GM18909 (cell line): ENCODE data around the gene ARL8B.

Experiments used
- ATAC-seq: cut with Tn5 transposase; IDR thresholded peaks from one replicate; pipeline ENCODE4 v1.9.1; 2021; ENCODE audit warnings: mild to moderate bottlenecking; ENCODE audit not compliant: unreplicated experiment, poor library complexity

Gene ARL8B

DNA sequence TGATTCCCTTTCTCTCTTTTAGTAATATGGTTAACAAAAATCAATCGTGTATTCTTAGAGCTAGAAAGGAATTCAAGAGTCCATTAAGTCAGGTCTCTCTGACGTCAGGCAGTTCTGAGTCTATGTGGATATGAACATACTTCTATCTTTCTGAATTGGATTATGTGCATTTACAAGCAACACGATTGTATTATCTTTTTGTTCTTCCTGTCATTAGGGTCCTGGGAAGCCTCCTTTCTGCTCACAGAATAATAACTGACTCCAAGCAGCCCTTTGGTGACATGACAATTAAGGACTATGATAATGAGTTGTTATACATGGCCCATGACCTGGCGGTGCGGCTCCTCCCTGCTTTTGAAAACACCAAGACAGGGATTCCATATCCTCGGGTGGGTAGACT is 79.4 kb downstream of the ARL8B start:
- ATAC-seq, result no peak

DNA sequence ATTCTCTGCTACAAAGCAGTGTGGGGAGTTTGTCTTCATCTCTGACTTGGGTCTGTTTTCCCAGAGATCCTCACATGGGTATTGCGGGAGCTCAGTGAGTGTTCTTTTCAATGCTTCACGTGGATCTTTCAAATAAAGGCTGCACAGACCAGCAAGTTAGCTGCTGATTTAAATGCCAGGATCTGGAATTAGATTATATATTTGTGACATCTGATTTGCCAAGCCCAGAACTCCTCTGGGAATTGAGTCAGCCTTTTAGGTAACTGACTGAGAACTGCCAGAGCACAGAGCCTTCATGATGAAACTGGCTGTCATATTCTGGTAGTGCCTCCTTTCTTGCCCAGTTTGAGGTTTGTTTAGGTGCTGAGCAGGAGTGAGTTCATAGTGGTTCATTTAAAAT is 80.1 kb downstream of the ARL8B start:
- ATAC-seq, result no peak

DNA sequence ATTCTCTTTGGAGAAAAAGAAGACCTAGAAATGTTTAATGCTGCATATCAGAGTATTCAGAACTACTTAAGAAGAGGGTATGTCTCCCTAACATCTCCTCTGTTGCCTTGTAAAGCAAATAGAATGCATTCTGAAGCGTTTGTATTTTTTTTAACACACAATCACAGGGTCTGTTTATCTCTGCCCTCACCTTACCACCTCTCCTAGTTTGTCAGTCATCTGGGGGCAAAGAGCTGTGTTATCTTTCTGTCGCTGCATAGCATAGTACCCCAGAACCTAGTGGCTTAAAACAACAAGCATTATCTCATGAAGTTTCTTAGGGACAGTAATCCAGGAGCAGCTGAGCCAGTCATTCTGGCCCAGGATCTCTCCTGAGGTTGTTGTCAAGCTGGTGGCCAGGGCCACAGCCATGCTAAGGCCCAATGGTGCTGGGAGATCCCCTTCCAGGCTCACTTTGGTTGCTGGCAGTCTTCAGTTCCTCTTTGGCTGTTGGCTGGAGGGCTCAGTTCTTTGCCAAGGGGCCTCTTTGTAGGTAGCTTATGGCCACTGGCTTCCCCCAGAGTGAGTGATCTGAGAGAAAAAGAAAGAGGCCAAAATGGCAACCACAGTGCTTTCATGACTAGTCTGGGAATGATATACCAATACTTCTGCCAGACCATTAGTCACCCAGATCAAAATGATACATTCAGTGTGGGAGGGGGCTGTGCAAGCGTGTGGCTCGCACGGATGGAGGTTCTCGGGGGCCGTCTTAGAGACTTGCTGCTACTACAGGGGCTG is 83.3 kb downstream of the ARL8B start:
- peak; percentile 100 for ATAC-seq

DNA sequence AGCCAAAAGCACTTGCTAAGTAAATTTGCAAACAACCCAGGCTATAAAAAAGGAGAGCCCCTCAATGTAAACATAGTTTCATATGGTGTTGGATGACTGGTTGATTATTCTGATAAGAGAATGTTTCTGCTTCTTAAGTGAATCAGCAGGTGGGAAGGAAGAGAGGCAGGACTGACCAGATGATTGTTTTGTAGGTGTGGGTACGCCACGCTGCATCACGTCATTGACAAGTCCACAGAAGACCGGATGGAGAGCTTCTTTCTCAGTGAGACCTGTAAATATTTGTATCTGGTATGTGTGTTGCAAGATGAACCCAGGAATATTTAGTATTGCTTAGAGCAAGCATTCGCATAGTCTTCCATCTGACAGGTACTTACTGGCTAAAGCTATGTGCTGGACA is 88.8 kb downstream of the ARL8B start:
- ATAC-seq, result no peak

DNA sequence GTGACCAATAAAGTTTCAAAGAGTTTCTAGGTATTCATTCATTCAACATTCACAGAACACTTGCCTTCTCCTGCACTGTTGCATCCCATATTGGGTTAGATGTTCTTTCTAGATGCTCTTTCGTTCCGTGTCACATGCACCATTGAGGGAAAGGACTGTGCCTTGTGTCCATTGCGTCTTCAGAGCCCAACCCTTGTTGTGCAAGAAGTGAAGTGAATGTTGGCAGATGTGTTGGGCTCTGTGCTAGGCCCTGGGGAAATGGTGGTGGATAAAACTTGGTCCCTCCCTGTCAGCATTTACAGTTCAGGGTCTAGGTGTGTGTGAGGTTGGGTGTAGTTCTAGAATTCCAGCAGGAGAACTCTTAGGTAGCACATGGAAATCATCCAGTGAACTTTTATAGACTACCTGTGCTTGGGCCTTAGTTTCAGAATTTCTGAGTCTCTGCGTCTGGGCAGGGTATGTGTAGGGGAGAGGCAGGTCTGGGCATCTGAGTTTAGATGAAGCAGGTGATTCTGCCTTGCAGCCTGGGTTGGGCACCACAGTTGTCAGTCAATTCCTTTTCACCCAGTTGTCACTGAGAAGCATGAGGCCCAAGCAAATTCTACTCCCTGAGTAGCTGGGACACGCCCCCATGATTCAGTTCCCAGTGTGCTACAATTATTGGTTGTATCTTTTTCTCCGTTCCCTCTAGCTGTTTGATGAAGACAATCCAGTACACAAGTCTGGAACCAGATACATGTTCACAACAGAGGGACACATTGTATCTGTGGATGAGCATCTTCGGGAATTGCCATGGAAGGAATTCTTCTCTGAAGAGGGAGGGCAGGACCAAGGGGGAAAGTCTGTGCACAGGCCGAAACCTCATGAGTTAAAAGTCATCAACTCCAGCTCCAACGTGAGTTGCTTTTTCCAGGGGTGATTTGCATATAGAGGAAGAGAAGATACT is 90.8 kb downstream of the ARL8B start:
- ATAC-seq, result no peak

DNA sequence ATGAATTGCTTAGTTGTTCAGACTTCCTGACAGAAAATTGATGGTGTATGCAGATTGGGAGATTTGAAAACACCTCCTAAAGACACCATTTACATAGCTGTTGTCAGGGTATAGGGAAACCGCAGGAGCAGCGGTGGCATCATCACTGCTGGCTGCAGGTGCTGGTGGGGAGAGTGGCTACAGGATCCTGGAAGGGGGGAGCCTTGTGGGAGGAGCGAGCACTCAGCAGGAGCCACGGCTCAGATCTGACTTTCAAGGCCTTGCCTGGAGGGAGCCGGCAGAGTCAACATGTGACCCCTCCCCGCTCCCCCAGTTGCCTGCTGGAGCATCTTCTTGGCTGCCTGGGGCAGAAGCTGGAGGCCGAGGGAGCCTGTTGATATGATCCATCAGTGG is 91.5 kb downstream of the ARL8B start:
- ATAC-seq, result no peak

DNA sequence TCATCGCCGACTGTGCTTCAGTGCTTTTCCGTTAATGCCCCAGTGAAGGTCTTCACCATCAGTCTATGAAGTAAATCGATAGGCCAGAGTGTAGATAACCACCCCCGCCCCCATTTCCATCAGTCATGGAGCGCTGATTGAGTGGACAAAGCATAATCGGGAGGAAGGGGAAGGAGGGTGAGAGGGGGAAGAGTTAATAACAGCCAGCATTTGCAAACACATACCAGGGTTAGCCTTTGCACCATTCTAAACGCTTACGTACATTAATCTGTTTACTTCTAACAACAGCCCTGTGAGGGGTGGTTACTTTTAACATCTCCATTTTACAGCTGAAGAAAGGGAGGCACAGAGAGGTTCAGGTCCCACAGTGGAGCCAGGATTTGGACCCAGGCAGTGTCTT is 92.3 kb downstream of the ARL8B start:
- ATAC-seq, result no peak

DNA sequence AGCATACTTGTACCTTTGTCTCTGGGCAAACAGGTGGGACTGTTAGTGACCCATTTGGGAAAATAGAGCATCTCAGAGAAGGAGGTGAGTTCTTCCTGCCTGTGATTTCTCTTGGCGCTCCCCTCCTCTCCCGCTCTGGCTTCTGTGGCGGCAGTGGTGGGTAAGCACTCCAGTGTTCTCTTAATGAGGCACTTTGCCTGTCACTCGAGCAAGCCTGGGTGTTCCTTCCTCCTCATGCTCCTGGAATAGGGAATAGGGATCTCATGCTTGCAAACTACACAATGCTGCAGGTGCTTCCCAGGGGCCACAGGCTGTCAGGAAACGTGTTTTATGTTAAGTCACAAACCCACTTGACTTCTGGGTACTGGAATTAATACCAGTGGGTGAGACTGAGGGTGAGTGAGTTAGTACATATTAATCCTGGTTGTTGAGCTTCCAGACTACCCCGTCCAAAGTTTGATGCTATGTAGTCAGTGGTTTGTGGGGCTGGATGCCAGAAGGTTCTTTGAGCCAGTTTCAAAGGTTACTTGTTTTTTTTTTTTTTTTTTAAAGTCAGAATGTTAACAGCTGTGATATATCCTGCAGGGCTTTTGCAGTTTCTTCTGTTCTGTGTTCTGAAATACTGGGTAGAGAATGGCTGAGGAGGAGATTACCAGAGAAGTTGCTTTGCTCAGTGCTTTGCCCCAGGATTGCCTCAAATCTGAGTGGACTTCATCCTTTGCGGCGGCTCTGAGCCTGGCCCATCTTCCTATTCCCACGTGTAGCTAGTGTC is 95.9 kb downstream of the ARL8B start:
- ATAC-seq, result no peak

DNA sequence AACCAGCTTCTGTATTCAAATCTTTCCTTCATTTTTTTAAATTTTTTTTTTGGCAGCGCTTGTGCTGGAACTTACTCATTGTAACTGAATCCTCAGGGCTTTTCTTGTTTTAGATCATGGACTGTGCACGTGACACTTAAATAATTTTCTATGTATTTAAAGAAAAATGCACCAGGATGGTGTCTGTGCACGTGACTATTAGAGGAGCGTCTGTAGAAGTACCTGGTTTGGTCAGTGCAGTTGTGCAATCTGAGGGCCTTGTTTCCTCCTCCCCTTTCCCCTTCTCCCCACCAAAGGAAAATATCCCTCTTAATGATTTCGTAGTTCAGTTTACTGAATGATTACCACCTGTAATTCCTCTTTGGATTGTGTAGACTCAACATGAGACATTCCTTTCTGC is 96.7 kb downstream of the ARL8B start:
- ATAC-seq, result no peak

DNA sequence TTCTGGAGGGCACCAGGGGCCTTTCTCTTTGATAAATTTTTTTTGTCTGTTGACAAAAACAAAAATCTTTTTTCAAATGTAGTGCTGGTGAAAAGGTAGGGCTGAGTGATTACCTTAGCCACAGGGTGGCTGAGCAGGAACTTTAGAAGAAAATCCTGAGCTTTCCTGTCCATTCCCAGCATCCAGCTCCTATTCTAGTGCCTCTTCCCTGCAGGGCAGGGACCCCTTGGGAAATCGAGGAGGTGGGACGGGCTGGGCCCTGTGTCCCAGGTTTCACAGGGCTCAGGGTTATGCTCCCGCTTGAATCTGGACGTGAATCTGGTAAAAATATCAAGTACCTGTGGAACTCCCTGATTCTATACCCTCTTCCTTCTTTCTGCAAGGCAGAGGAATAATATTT is 97.1 kb downstream of the ARL8B start:
- ATAC-seq, result no peak

DNA sequence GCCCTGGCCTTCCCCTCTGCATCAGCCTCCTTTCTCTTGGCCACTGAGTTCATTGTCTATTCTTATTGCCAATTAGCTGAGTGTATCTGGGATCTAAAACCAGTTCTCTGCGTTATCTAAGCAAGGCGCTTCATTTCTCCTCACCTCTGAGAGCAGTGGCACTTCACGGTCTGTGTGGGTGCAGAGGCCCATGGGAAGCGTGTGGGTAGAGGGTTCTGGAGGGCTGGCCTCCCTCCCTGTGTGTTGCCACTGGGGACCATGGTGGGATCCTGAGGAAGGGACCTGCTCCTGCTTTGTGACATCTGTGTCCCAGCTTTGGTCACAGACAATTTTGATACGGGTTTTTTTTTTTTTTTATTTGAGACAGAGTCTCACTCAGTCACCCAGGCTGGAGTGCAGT is 98.1 kb downstream of the ARL8B start:
- no peak for ATAC-seq

DNA sequence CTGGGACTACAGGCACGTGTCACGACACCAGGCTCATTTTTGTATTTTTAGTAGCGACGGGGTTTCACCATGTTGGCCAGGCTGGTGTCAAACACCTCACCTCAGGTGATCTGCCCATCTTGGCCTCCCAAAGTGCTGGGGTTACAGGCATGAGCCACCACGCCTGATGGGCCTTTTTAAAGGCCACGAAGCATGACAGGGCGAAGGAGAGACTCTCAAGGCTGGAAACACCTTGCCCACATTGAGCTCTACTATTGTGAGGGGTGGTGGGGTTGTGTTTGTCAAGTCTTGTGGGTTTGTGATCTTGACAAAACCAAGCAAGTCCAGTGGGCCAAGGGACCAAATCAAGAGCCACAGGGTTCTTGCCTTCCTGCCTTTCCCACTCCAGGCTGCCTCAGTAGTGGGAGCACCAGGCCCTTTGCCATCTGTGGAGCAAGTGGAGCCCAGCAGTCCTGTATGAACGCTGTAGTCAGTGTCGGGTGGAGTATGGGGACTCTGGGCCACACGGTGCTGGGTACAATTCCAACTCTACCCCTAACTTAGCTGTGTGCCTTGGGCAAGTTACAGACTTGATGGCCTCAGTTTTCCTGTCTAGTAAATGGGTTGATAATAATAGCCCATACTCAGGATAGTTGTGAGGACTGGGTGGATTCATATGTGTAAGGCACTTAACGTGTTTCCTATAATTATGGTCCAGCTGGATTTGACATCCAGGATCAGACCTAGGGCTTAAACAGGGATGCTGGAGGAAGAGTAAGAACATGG is 98.8 kb downstream of the ARL8B start:
- ATAC-seq, result no peak

DNA sequence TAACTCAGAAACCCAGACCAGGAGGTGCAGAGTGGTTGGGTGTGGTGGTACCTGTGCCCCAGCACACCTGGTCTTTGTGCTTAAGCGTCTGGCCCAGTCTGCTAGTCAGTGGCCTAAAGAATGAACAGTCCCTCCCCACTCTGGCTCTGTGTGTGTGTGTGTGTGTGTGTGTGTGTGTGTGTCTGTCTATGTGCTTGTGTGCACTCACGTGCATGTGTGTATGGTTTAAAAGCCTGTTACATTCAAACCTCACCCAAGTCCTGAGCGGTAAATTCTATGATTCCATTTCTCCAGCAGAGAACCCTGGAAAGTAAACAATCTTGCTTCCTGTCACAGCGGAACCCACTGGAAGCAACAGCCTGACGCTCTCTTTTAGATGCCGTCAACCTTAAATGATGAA is 99.6 kb downstream of the ARL8B start:
- no peak for ATAC-seq

DNA sequence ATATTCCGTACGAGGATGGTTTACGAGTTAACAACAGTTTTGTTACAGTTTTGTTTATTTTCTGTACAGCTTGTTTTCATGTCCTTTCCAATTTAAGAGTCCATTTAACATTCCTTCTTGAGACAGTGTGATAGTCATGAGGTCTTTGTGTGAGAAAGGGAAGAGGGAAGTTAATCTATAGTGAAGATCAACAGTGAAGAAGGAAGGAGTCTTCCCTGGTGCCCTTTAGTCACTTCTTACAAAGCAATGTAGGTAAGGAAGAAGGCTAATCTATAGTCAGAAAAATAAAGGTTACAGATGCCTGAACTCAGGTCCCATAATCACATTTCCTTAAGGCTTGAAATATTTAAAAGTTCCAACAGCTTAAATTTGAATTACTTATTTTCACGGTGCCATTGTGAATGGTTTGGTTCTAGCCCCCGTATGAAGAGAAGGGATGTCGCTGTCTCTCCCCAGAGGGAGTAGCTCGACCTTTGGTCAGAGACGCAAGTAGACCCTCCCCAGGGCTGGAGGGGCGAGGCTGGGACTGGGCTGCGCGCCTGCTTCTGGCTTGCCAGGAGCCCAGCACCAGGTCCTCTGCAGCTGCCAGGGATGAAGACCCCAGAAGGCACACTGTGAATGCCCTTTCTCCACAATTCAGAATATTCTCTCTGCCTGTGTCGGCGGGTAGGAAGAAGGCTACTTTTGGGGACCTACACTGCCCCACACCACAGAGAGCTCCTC is 100.4 kb downstream of the ARL8B start:
- no peak for ATAC-seq

DNA sequence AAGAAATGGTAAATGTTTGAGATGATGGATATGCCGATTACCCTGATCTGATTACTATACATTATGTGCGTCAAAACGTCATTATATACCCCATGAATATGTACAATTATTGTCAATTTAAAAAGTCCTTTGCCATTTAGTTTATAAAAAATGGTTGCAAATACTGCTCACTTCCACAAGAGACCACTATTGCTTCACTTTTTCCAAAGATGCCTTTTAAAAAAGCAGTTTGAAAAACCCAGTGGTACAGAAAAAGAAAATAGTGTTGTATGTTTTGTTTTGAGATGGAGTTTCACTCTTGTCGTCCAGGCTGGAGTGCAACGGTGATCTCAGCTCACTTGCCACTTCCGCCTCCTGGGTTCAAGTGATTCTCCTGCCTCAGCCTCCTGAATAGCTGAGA is 104.7 kb downstream of the ARL8B start:
- ATAC-seq, result no peak

DNA sequence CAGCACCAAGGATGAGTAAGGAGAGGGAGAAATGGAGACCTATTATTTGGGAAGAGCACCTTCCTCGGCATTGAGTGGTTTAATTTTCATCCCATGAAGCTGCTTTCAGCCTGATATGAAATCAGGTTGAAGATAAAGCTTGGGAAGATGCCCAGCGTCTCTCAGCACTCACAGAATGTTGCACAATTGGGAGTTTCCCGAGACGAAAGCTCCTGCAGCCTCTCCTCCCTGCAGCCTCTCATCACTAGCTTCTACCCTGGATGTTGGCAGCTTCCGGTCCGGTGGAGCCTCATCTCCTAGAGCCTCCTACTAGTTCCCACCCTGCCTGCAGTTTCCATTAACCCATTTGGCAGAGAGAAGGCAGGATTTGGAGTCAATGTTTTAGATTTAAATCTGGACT is 105.7 kb downstream of the ARL8B start:
- ATAC-seq, result no peak

DNA sequence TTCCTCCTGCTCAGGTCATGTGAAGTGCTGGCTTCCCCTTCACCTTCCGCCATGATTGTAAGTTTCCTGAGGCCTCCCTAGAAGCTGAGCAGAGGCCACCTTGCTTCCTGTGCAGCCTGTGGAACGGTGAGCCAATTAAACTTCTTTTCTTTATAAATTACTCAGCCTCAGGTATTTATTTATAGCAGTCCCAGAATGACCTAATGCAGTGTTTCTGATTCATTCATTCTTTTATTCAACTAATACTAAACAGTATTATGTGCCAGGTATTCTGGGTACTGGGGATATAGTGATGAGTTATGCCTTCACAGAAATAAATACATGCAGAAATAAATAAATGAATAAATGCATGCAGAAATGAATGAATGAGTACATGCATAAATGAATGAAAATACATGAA is 107.3 kb downstream of the ARL8B start:
- ATAC-seq, result no peak
